Immature natural killer cell (primary cell): ENCODE data around the gene PSMG3. TPM values are rescaled to one million over a fixed set of nuclear protein-coding genes. Genes with fewer than 3 reads are reported as not detected.
"Not testable (repeated sequence)": the region's sequence is repeated elsewhere in the genome, so short reads cannot be mapped to it uniquely, and the experiment has no call there.

ENCODE experiments used
- DNase-seq, 3 donors: peaks; one replicate each; pipeline ENCODE4 v3.0.0; 2022; ENCODE audit warnings: mixed read lengths in 1 of 3
- H3K27ac Mint-ChIP-seq, 6 donors: one replicate each; pipeline ENCODE4 v1.8.0; 2020; ENCODE audit warnings: mixed read lengths in 6 of 6, mild to moderate bottlenecking in 5 of 6, inconsistent platforms in 4 of 6, moderate library complexity in 3 of 6
- H3K27me3 Mint-ChIP-seq, 3 donors: one replicate each; pipeline ENCODE4 v1.8.0; 2020 to 2021; ENCODE audit warnings: low read depth in 3 of 3, mild to moderate bottlenecking in 3 of 3, mixed read lengths in 3 of 3, moderate library complexity in 3 of 3, inconsistent platforms in 1 of 3
- H3K36me3 Mint-ChIP-seq, 3 donors: one replicate each; pipeline ENCODE4 v1.8.0; 2020; ENCODE audit warnings: mixed read lengths in 3 of 3, inconsistent platforms in 2 of 3, mild to moderate bottlenecking in 2 of 3
- H3K4me1 Mint-ChIP-seq, 2 donors: one replicate each; pipeline ENCODE4 v1.8.0; 2020; ENCODE audit warnings: inconsistent platforms in 2 of 2, mild to moderate bottlenecking in 2 of 2, mixed read lengths in 2 of 2, moderate library complexity in 1 of 2
- H3K4me3 Mint-ChIP-seq, 5 donors: one replicate each; pipeline ENCODE4 v1.8.0; 2020; ENCODE audit warnings: mild to moderate bottlenecking in 5 of 5, mixed read lengths in 5 of 5, inconsistent platforms in 3 of 5, moderate library complexity in 3 of 5
- H3K9me3 Mint-ChIP-seq, 6 donors: one replicate each; pipeline ENCODE4 v1.8.0; 2020; ENCODE audit warnings: mild to moderate bottlenecking in 6 of 6, mixed read lengths in 6 of 6, inconsistent platforms in 4 of 6, moderate library complexity in 3 of 6
- polyA plus RNA-seq, 3 donors: library from polyadenylated mRNA; unstranded; fragments of 300-500 nt; fragmentation: Illumina TruSeq; gene quantifications; one replicate each; pipeline ENCODE4 v1.2.3, GENCODE V29; 2021

PSMG3 gene
- polyA plus RNA-seq, 3 donors from 2014 or later = 56.3 to 71.0 (median 61.9) TPM

DNA sequence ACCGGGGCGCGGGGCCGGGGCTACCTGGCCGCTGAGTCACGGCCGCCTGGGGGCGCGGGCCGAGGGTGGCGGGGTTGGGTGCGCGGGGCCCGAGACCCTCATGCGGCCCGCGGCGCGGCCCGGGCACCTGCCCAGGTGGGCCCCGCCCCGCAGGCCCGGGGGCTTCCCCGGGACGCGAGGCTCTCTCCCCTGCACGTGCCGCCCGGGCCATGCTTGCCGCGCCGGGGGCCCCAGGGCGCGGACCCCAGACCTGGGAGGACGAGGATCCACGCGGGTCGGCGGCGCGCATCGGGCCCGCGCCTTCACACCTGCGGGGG is 38.9 kb downstream of the PSMG3 start:
- DNase-seq = no peak
- H3K36me3 Mint-ChIP-seq = no peaks in the 10 kb centered on the region
- H3K4me1 Mint-ChIP-seq = peaks cover 24 to 33% of the 10 kb centered on the region in 2 donors
- no peak overlapping the region for H3K27ac Mint-ChIP-seq
- no peaks in the 10 kb centered on the region for H3K9me3 Mint-ChIP-seq
- peaks cover 13 to 28% (median 23%) of the 10 kb centered on the region in 3 donors for H3K27me3 Mint-ChIP-seq
- no peak overlapping the region for H3K4me3 Mint-ChIP-seq

DNA sequence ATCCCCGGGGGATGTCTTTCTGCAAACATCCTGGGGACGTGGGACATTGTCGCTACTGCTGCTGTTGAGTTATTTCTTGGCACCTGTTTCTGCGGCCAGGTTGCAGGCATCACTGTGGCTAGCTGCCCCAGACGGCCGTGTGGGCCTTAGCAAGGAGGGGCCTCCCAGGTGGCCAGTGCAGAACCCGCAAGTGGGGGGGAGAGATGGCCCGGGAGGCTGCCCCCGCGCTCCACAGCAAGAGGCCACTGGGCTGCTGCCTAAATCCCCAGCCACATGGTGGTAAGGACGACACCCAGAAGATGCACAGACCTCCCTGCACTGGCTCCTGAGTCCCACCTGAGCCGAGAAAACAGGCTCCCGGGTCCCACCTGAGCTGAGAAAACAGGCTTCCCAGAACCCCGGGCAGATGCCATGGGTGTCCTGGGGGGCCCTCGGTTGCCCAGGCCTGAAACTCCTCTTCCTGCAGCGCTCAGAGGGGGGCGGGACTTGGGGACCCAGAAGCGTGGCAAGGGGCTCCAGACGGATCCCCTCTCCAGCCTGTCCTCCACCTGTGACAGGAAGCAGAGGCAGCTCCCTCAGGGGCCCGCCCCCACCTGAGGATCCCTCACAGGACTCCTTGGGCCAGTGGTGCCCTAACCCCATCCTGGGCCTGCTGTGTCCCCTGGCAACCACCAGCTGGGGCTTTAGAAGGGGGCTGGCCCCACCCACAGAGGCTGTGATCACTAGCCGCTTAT is 40.3 kb downstream of the PSMG3 start:
- Mint-ChIP-seq H3K9me3 (no peaks in the 10 kb centered on the region), H3K27me3 (peaks cover 12 to 28% (median 23%) of the 10 kb centered on the region in 3 donors), H3K4me1 (peaks cover 24 to 32% of the 10 kb centered on the region in 2 donors), H3K36me3 (no peaks in the 10 kb centered on the region), H3K27ac (peak overlapping the region in 5 of 6 donors; percentile 74 to 80 (median 80)), H3K4me3 (peak overlapping the region; percentile 62 to 77 (median 72))
- DNase-seq = no peak

DNA sequence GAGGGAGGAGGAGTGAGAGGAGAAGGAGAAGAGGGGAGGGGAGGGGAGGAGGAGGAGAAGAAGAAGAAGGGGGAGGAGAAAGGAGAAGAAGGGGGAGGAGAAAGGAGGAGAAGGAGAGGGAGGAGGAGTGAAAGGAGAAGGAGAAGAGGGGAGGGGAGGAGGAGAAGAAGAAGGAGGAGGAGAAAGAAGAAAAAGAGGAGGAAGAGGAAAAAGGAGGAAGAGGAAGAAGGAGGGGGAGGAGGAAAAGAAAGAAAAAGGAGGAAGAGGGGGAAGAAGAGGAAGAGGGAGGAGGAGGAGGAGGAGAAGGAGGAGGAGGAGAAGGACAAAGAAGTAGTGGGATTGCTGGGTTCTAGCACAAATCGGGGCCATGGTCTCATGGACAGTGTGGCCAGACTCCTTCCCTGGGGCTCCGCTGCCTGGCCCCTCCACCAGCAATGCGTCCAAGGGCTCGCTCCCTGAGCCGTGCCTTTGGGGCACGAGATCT is 43.5 kb downstream of the PSMG3 start:
- no peak overlapping the region for H3K27ac Mint-ChIP-seq
- peaks cover 0 to 4% of the 10 kb centered on the region in 2 donors for H3K4me1 Mint-ChIP-seq
- peaks cover 3 to 15% (median 10%) of the 10 kb centered on the region in 3 donors for H3K27me3 Mint-ChIP-seq
- no peak for DNase-seq
- H3K36me3 Mint-ChIP-seq = no peaks in the 10 kb centered on the region
- no peak overlapping the region for H3K4me3 Mint-ChIP-seq
- H3K9me3 Mint-ChIP-seq = no peaks in the 10 kb centered on the region

DNA sequence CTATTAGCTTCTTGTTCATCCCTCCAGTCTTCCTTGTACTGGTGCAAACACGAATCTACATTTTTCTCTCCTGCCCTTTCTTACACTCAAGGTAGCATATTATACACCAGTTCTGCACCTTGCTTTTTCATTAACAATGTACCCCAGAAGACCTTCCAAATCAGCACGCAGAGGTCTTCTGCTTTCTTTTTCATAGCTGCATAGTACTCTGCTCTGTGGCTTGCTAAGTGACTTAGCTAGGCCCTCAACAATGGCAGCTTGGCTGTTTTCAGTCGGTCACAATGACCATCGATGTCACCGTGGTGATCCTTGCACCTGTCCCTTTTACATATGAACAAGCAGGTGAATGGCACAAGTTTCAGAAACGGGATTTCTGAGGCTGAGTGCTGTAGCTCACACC is 44.4 kb downstream of the PSMG3 start:
- H3K9me3 Mint-ChIP-seq = no peaks in the 10 kb centered on the region
- peaks cover 0 to 4% of the 10 kb centered on the region in 2 donors for H3K4me1 Mint-ChIP-seq
- no peak overlapping the region for H3K27ac Mint-ChIP-seq
- no peak for DNase-seq
- H3K27me3 Mint-ChIP-seq = peaks cover 3 to 15% (median 10%) of the 10 kb centered on the region in 3 donors
- no peak overlapping the region for H3K4me3 Mint-ChIP-seq
- no peaks in the 10 kb centered on the region for H3K36me3 Mint-ChIP-seq

DNA sequence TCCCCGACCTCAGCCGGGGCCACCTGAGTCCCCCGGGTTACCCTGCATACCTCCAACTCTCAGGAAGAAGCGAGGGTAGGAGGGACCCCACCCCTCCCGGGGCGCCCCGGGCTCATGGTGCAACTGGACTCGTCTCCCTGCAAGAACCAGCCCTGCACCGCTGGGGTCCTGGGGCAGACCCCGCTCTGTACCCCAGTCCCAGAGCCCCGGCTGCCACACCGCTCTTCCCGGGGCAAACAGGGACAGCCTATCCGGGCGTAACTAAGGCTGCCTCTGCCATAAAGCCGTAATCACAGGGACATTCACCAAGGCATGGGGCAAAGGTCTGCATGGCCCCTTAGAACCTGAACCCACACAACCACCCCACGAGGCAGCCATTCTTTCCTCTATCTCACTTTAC is 46.0 kb downstream of the PSMG3 start:
- Mint-ChIP-seq H3K27me3 (peaks cover 0 to 8% (median 5%) of the 10 kb centered on the region in 3 donors), H3K4me1 (no peaks in the 10 kb centered on the region), H3K27ac (no peak overlapping the region), H3K4me3 (no peak overlapping the region), H3K9me3 (no peaks in the 10 kb centered on the region), H3K36me3 (peaks cover 0 to 3% (median 0%) of the 10 kb centered on the region in 3 donors)
- no peak for DNase-seq

DNA sequence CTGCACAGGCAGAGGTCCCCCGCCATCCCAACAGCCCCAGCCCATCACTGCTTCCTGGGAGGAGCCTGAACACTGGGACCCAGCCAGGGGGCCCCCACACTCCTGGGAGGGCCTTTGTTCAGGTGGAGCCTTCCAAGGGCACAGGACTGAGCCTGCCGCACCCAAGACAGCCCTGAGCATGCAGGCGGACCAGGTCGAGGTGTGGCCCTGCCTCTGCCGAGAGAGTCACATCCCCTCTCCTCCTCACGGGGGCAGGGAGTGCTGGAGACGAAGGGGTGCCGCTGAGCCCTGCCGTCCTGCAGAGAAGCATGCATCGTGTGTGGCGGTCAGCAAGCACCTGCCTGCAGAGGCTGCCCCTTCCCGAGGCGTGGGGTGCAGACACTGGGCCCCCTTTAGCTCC is 46.6 kb downstream of the PSMG3 start:
- H3K4me3 Mint-ChIP-seq = no peak overlapping the region
- no peaks in the 10 kb centered on the region for H3K4me1 Mint-ChIP-seq
- H3K9me3 Mint-ChIP-seq = no peaks in the 10 kb centered on the region
- H3K27ac Mint-ChIP-seq = no peak overlapping the region
- peaks cover 0 to 5% (median 5%) of the 10 kb centered on the region in 3 donors for H3K27me3 Mint-ChIP-seq
- peaks cover 0 to 3% (median 0%) of the 10 kb centered on the region in 3 donors for H3K36me3 Mint-ChIP-seq
- DNase-seq = no peak

DNA sequence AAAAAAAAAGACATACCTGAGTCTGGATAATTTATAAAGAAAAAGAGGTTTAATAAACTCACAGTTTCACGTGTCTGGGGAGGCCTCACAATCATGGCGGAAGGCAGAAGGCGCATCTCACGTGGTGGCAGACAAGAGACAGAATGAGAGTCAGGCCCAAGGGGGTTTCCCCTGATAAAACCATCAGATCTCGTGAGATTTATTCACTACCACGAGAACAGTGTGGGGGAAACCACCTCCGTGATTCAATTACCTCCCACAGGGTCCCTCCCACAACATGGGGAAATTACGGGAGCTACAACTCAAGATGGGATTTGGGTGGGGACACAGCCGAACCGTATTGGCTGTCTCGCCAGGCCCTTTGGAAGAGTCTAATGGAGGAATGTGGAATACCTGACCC is 48.4 kb downstream of the PSMG3 start:
- H3K27me3 Mint-ChIP-seq = peaks cover 0 to 5% (median under 1%) of the 10 kb centered on the region in 3 donors
- no peak overlapping the region for H3K27ac Mint-ChIP-seq
- H3K4me3 Mint-ChIP-seq = no peak overlapping the region
- H3K4me1 Mint-ChIP-seq = no peaks in the 10 kb centered on the region
- no peaks in the 10 kb centered on the region for H3K9me3 Mint-ChIP-seq
- no peak for DNase-seq
- H3K36me3 Mint-ChIP-seq = peaks cover 0 to 3% (median 0%) of the 10 kb centered on the region in 3 donors

DNA sequence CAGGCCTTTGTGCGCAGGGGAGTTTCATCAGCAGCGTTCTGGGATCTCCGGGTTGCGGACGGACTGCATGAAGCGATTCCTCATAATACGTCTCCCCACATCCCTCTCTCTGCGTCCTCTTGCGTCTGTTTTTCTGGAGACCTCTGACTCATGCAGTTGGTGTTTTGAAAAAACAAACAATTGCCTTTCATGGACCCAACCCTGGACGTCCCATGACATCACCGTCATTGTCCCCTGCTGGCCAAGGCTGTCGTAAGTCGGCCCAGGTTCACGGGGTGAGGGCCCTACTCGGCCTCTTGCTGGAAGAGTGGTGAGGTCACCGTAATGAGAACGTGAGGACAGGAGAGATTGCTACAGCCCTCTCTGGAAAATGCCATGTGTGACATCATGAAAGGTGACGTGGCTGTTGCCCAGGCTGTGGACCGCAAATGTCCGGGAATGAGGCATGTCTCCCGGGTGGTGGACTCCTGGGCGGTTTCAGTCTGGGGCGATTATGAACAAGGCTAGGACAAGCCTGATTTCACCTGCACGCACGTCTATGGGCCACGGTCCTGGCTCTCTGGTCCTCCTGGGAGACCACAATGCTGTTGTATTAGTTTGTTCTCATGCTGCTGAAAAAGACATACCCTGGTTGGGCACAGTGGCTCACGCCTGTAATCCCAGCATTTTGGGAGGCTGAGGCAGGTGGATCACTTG is 49.1 kb downstream of the PSMG3 start:
- H3K27me3 Mint-ChIP-seq = peaks cover 0 to 5% (median 0%) of the 10 kb centered on the region in 3 donors
- no peak overlapping the region for H3K4me3 Mint-ChIP-seq
- DNase-seq = no peak
- H3K4me1 Mint-ChIP-seq = no peaks in the 10 kb centered on the region
- no peak overlapping the region for H3K27ac Mint-ChIP-seq
- peaks cover 0 to 3% (median 0%) of the 10 kb centered on the region in 3 donors for H3K36me3 Mint-ChIP-seq
- no peaks in the 10 kb centered on the region for H3K9me3 Mint-ChIP-seq

DNA sequence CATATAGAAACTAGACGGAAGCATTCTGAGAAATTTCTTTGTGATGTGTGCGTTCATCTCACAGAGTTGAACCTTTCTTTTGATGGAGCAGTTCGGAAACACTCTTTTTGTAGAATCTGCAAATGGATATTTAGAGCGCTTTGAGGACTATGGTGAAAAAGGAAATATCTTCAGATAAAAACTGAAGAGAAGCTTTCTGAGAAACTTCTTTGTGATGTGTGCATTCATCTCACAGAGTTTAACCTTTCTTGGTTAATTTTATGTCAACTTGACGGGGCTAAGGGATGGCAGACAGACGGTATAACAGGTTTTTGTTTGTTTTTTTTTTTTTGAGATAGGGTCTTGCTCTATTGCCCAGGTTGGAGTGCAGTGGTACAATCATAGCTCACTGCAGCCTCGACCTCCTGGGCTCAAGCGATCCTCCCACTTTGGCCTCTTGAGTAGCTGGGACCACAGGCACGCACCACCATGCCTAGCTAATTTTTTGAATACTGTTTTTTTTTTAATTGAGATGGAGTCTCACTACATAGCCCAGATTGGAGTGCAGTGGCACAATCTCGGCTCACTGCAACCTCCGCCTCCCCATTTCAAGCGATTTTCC is 50.4 kb downstream of the PSMG3 start:
- not testable (repeated sequence) for H3K4me3 Mint-ChIP-seq, H3K4me1 Mint-ChIP-seq, DNase-seq, H3K27me3 Mint-ChIP-seq, H3K9me3 Mint-ChIP-seq, H3K36me3 Mint-ChIP-seq, H3K27ac Mint-ChIP-seq

Other genes with a start within 250 kb of the PSMG3 start
- gene MICALL2, start 110.6 kb downstream of the PSMG3 start, polyA plus RNA-seq = under 1 TPM in 2 of 3 donors, not detected in 1; 0.10 to 0.50 TPM
- 10 to 100 TPM in 2 of 3 donors, 1 to 10 TPM in 1; 5.2 to 33.6 (median 11.0) TPM for gene INTS1, start 65.6 kb downstream of the PSMG3 start, polyA plus RNA-seq
- gene MAFK, start 39.3 kb downstream of the PSMG3 start, polyA plus RNA-seq = under 1 TPM; 0.06 to 0.86 (median 0.76) TPM
- gene TMEM184A, start 13.8 kb downstream of the PSMG3 start, polyA plus RNA-seq = not detected
- gene ELFN1, start 100.2 kb upstream of the PSMG3 start, polyA plus RNA-seq = under 1 TPM in 1 of 3 donors, not detected in 2; 0.08 TPM